PC-9 (cell line): ENCODE data around the gene NRBP1. TPM values are rescaled to one million over a fixed set of nuclear protein-coding genes. Genes with fewer than 3 reads are reported as not detected.
A peak's percentile ranks its signal among the peaks of the same experiment; 100 is the strongest.

Source experiments
- BruUV-seq: library from RNA; stranded (reverse); fragments of 400-500 nt; replicated peaks from 2 replicates; lab custom pipeline; 2021; lab: Mats Ljungman, UMichigan
- CTCF ChIA-PET: fragments of 300-600 bp; sonication (Branson Sonifier 250); formaldehyde crosslinking; loops from one replicate; lab custom pipeline; 2022; ENCODE audit warnings: antibody characterized with exemption; lab: Charles Lee
- POLR2A ChIA-PET: fragments of 300-600 bp; sonication (Branson Sonifier 250); formaldehyde crosslinking; loops from one replicate; lab custom pipeline; 2022; ENCODE audit warnings: antibody characterized with exemption; ENCODE audit not compliant: unreplicated experiment; lab: Charles Lee
- DNase-seq, 2 experiments: peaks; one replicate each; pipeline versions ENCODE4 v3.0.0 to v3.0.0-alpha.2; 2015 to 2022; ENCODE audit warnings: mixed read lengths in 1 of 2
- H2AFZ ChIP-seq: fragments of 200-600 bp; sonication (generic); 2 replicates; pipeline ENCODE4 v1.8.1; 2017; ENCODE audit warnings: antibody characterized with exemption
- H3F3A ChIP-seq: fragments of 200-600 bp; sonication (generic); 2 replicates; pipeline ENCODE4 v1.8.1; 2017; ENCODE audit warnings: antibody characterized with exemption, mild to moderate bottlenecking, low read depth; ENCODE audit not compliant: insufficient read depth
- H3K27ac ChIP-seq: fragments of 200-600 bp; sonication (generic); 2 replicates; pipeline ENCODE4 v1.6.1; 2016; ENCODE audit warnings: mixed run types
- H3K27me3 ChIP-seq: fragments of 200-600 bp; sonication (generic); 2 replicates; pipeline ENCODE4 v1.6.1; 2016; ENCODE audit warnings: low read depth, mixed run types; ENCODE audit not compliant: insufficient read depth
- H3K36me3 ChIP-seq: fragments of 200-600 bp; sonication (generic); 2 replicates; pipeline ENCODE4 v1.6.1; 2016; ENCODE audit warnings: low read depth, mixed run types
- H3K4me1 ChIP-seq: fragments of 200-600 bp; sonication (generic); replicated peaks from 2 replicates; pipeline ENCODE4 v1.6.1; 2016; ENCODE audit warnings: mixed run types; ENCODE audit not compliant: insufficient read depth
- H3K4me2 ChIP-seq: fragments of 200-600 bp; sonication (generic); 2 replicates; pipeline ENCODE4 v1.6.1; 2017; ENCODE audit warnings: mixed run types
- H3K4me3 ChIP-seq: fragments of 200-600 bp; sonication (generic); 2 replicates; pipeline ENCODE4 v1.6.1; 2016; ENCODE audit warnings: mixed run types
- H3K79me2 ChIP-seq: fragments of 200-600 bp; sonication (generic); 2 replicates; pipeline ENCODE4 v1.6.1; 2017; ENCODE audit warnings: low read depth, mixed run types
- H3K9me2 ChIP-seq: fragments of 200-600 bp; sonication (generic); 2 replicates; pipeline ENCODE4 v1.8.1; 2017; ENCODE audit warnings: mild to moderate bottlenecking; ENCODE audit not compliant: insufficient read depth
- H3K9me3 ChIP-seq: fragments of 200-600 bp; sonication (generic); 2 replicates; pipeline ENCODE4 v1.8.1; 2016; ENCODE audit warnings: low read depth; ENCODE audit not compliant: insufficient read depth
- H4K20me1 ChIP-seq: fragments of 200-600 bp; sonication (generic); 2 replicates; pipeline ENCODE4 v1.8.1; 2017; ENCODE audit not compliant: insufficient read depth
- CTCF ChIP-seq: fragments of 200-600 bp; sonication (generic); conservative IDR thresholded peaks from 2 replicates; pipeline ENCODE4 v1.6.1; 2017; ENCODE audit warnings: mixed run types, antibody characterized with exemption, mild to moderate bottlenecking, moderate library complexity
- EZH2 ChIP-seq: fragments of 200-600 bp; sonication (generic); IDR thresholded peaks from 2 replicates; pipeline ENCODE4 v1.8.0; 2017; ENCODE audit warnings: antibody characterized with exemption, low read depth
- intact Hi-C: fragments of 100-400 bp; cut with micrococcal nuclease; formaldehyde crosslinking; loops from one replicate; pipeline ENCODE4 v1.10.0; 2022; ENCODE audit not compliant: unreplicated experiment
- total RNA-seq: library from RNA; stranded (reverse); gene quantifications from 2 replicates; pipeline ENCODE4 v1.2.3, GENCODE V29; 2021

Gene NRBP1
- total RNA-seq, 1 experiment from 2014 or later = 83.9 TPM

GRCh38 chr2:27442920-27443282 lies 14.5 kb downstream of the NRBP1 start:
- no peaks in the 10 kb centered on the region for H3K27me3 ChIP-seq
- no peaks in the 10 kb centered on the region for H3K9me3 ChIP-seq
- H3F3A ChIP-seq = peaks cover 59% of the 10 kb centered on the region
- POLR2A ChIA-PET = interaction anchor here (0.6 kb wide), 1 partner anchor 34 kb away, joined by 3 read pairs; no protein-coding TSS in a partner anchor
- H3K36me3 ChIP-seq = peaks cover 4% of the 10 kb centered on the region; the same call in 1 of the 2 replicates
- peaks cover 5% of the 10 kb centered on the region; the same call in 1 of the 2 replicates for H3K79me2 ChIP-seq
- no peak for TF ChIP-seq EZH2
- no peak for TF ChIP-seq CTCF
- H3K9me2 ChIP-seq = no peaks in the 10 kb centered on the region
- H3K4me2 ChIP-seq = peak overlapping the region; percentile 99
- H3K4me1 ChIP-seq = peaks cover 19% of the 10 kb centered on the region
- H4K20me1 ChIP-seq = no peaks in the 10 kb centered on the region; the same call in 1 of the 2 replicates
- intact Hi-C loops = loop anchor here (1.0 to 10.0 kb wide), 4 partner anchors 35 to 212 kb away; partner anchors contain the start of gene IFT172
- no TSS peak for BruUV-seq
- peak overlapping the region; percentile 79 for H3K4me3 ChIP-seq
- DNase-seq = peak in 1 of 2 experiments; percentile 40
- peak overlapping the region; percentile 63 for H3K27ac ChIP-seq
- H2AFZ ChIP-seq = peak overlapping the region; percentile 94
- CTCF ChIA-PET = interaction anchor here (0.7 kb wide), 1 partner anchor 963 kb away, joined by 3 read pairs; no protein-coding TSS in a partner anchor

- Histone ChIP-seq H3F3A (peaks cover 44% of the 10 kb centered on the region), H3K36me3 (peaks cover 4% of the 10 kb centered on the region; the same call in 1 of the 2 replicates), H2AFZ (no peak overlapping the region), H4K20me1 (no peaks in the 10 kb centered on the region; the same call in 1 of the 2 replicates), H3K27ac (peak overlapping the region; percentile 70), H3K27me3 (no peaks in the 10 kb centered on the region), H3K4me3 (no peak overlapping the region), H3K9me2 (no peaks in the 10 kb centered on the region), H3K9me3 (no peaks in the 10 kb centered on the region), H3K4me2 (no peak overlapping the region), H3K4me1 (peaks cover 19% of the 10 kb centered on the region), H3K79me2 (peaks cover 5% of the 10 kb centered on the region; the same call in 1 of the 2 replicates)
- no peak for TF ChIP-seq CTCF
- TF ChIP-seq EZH2 = no peak
- intact Hi-C loops = loop anchor here (10.0 kb wide), 1 partner anchor 210 kb away; no protein-coding TSS in a partner anchor
- CTCF ChIA-PET = no interaction called here
- no TSS peak for BruUV-seq
- POLR2A ChIA-PET = no interaction called here
- DNase-seq = no peak
Measured at GRCh38 chr2:27445155-27445554, 16.7 kb downstream of the NRBP1 start.

- no peaks in the 10 kb centered on the region; the same call in 1 of the 2 replicates for H4K20me1 ChIP-seq
- H3K36me3 ChIP-seq = peaks cover 4% of the 10 kb centered on the region; the same call in 1 of the 2 replicates
- TF ChIP-seq EZH2 (no peak), CTCF (no peak)
- H3K27me3 ChIP-seq = no peaks in the 10 kb centered on the region
- TSS peak; percentile 50 for BruUV-seq
- H3K9me3 ChIP-seq = no peaks in the 10 kb centered on the region
- peaks cover 40% of the 10 kb centered on the region for H3F3A ChIP-seq
- H3K4me3 ChIP-seq = no peak overlapping the region
- peaks cover 19% of the 10 kb centered on the region for H3K4me1 ChIP-seq
- intact Hi-C loops = loop anchor here (1.0 to 10.0 kb wide), 2 partner anchors 183 to 209 kb away; no protein-coding TSS in a partner anchor
- ChIA-PET POLR2A (interaction anchor here (0.5 to 0.6 kb wide), 2 partner anchors 18 to 236 kb away, joined by 7 to 14 read pairs; no protein-coding TSS in a partner anchor), CTCF (no interaction called here)
- peaks cover 5% of the 10 kb centered on the region; the same call in 1 of the 2 replicates for H3K79me2 ChIP-seq
- no peak for DNase-seq
- no peaks in the 10 kb centered on the region for H3K9me2 ChIP-seq
- H3K27ac ChIP-seq = peak overlapping the region; percentile 70
- H3K4me2 ChIP-seq = peak overlapping the region; percentile 45
- no peak overlapping the region for H2AFZ ChIP-seq
Measured at GRCh38 chr2:27445615-27446014, 17.2 kb downstream of the NRBP1 start.
